Stomach (tissue), 4 donors: ENCODE data around the gene GCHFR.

Source experiments
- CTCF ChIP-seq, 7 experiments: fragments of 450-650 bp in 4 of 7; fragments of 200-600 bp in 3 of 7; sonication (generic) in 3 of 7; IDR thresholded peaks; one replicate each; pipeline ENCODE4 v1.5.1; 2016 to 2019; ENCODE audit warnings: antibody characterized with exemption in 7 of 7, control low read depth in 2 of 7, mild to moderate bottlenecking in 1 of 7
- EP300 ChIP-seq: sonication (generic); formaldehyde crosslinking; IDR thresholded peaks from one replicate; pipeline ENCODE4 v1.6.1; 2017; ENCODE audit warnings: antibody characterized with exemption
- POLR2A ChIP-seq, 4 donors: fragments of 450-650 bp; IDR thresholded peaks; one replicate each; pipeline ENCODE4 v1.6.1; 2016; ENCODE audit warnings: antibody characterized with exemption in 4 of 4, control low read depth in 2 of 4, mild to moderate bottlenecking in 1 of 4, moderate library complexity in 1 of 4

- no peak for TF ChIP-seq POLR2A (IDR thresholded peaks at IDR 0.05)
- no peak for TF ChIP-seq CTCF (IDR thresholded peaks at IDR 0.05)
- no peak for TF ChIP-seq EP300
These were observed 47.7 kb upstream of the GCHFR start for GRCh38 chr15:40716165-40716564.
